H1 (cell line): Measurements from ENCODE around the gene SPECC1. TPM values are rescaled to one million over a fixed set of nuclear protein-coding genes. Genes with fewer than 3 reads are reported as not detected.

ENCODE experiments used
- BCL11A ChIP-seq, 2 experiments: IDR thresholded peaks; one replicate each; pipeline ENCODE4 v1.6.1; 2011; ENCODE audit warnings: low read depth in 2 of 2, low read length in 2 of 2, mild to moderate bottlenecking in 2 of 2
- GABPA ChIP-seq: IDR thresholded peaks from 2 replicates; pipeline ENCODE4 v1.6.1; 2011; ENCODE audit warnings: mild to moderate bottlenecking, low read length, moderate library complexity, borderline replicate concordance; ENCODE audit not compliant: insufficient read depth
- RAD21 ChIP-seq, 2 experiments: IDR thresholded peaks in 1 of 2; conservative IDR thresholded peaks in 1 of 2; 2 replicates each; pipeline ENCODE4 v1.6.1; 2011; ENCODE audit warnings: low read depth in 2 of 2, low read length in 2 of 2, improper control_type of control experiment in 1 of 2, inconsistent platforms in 1 of 2, mild to moderate bottlenecking in 1 of 2, moderate library complexity in 1 of 2
- SIN3A ChIP-seq, 2 experiments: IDR thresholded peaks in 1 of 2; conservative IDR thresholded peaks in 1 of 2; 2 replicates each; pipeline ENCODE4 v1.6.1; 2011 to 2012; ENCODE audit warnings: low read length in 2 of 2, improper control_type of control experiment in 1 of 2, low read depth in 1 of 2, mild to moderate bottlenecking in 1 of 2
- polyA plus RNA-seq, 7 experiments: library from polyadenylated mRNA; depleted of rRNA in 3 of 7; stranded (reverse) in 5 of 7; unstranded in 2 of 7; fragments of >200 nt in 5 of 7; fragments of 200-250 nt in 2 of 7; gene quantifications; 1 replicate in 5 of 7; 2 replicates in 1 of 7; 4 replicates in 1 of 7; pipeline versions ENCODE4 v1.2.1 to v1.2.3, GENCODE V29; 2011 to 2013; ENCODE audit warnings: missing spikeins in 2 of 7, mixed read lengths in 2 of 7
- total RNA-seq: library from RNA; stranded (reverse); fragmentation: NEBNext Ultra II Directional; extraction: Animal tissue kit (Norgen Biotek cat#: 25700); gene quantifications from 2 replicates; pipeline ENCODE4 v1.2.1, GENCODE V29; 2021

SPECC1 gene
- total and polyA plus RNA-seq, 2 of the 8 experiments (the other 6 are each of a cell fraction or from before 2014, with no cell fraction given) = 35.8 to 87.9 TPM

DNA sequence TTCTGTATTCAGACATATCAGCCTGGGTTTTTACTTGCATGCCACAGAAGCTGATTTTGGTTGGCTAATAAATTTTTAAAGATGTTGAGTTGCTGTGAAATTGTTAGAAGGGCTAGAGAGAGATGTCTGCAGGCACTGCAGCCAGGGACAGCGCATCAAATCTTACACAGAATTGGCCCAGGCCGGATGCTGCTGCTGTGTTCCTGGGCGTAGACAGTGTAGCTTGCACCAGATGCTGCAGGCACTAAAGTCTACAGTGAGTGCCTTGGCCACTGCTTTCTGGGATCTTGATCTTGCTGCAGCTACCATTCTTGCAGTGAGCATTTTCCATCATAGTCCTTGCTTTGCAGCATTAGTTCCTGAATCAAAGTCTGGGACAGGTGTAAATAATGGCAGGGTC lies 169.9 kb downstream of the SPECC1 start (continued):
- TF ChIP-seq GABPA (no peak), BCL11A (IDR thresholded peaks at IDR 0.05; ENCODE audit: low read depth in 2 of 2, low read length in 2 of 2) (no peak), RAD21 (IDR thresholded peaks at IDR 0.05 in 1 of 2, conservative IDR thresholded peaks at IDR 0.05 in 1 of 2; ENCODE audit: low read depth in 2 of 2, low read length in 2 of 2) (no peak), SIN3A (conservative IDR thresholded peaks at IDR 0.05 in 1 of 2, IDR thresholded peaks at IDR 0.05 in 1 of 2; ENCODE audit: low read depth in 1 of 2, low read length in 2 of 2) (no peak)
